A549 treated with AZD9567 at 1 μM for 4 hours (cell line): Measurements from ENCODE around the gene DUT. TPM values are rescaled to one million over a fixed set of nuclear protein-coding genes. Genes with fewer than 3 reads are reported as not detected.

Experiments
- total RNA-seq: library from RNA; stranded (reverse); fragments of 200-300 nt; extraction: Qiagen RNA extraction; gene quantifications from 5 replicates; pipeline ENCODE4 v1.2.3, GENCODE V29; 2022; ENCODE audit not compliant: insufficient read depth

Gene DUT
- 99.9 to 115 TPM (median 107 TPM) in 5 replicates for total RNA-seq

GRCh38 chr15:48330855-48331795 lies at the start of gene DUT:
Gene DUT (plus strand): TSS chr15:48331429. CDS start chr15:48331516, 87 bp downstream.

Other genes starting within 250 kb of the DUT start
- 0.07 TPM in 1 of 5 replicates, not detected in the others for gene SLC24A5, start 210.4 kb upstream of the DUT start, total RNA-seq
- 11.6 to 24.1 TPM (median 17.1 TPM) in 5 replicates for gene MYEF2, start 153.1 kb upstream of the DUT start, total RNA-seq
- 0.02 to 0.05 TPM (median 0.03 TPM) in 3 of 5 replicates, not detected in the others for gene CTXN2, start 139.8 kb upstream of the DUT start, total RNA-seq
- gene SLC12A1, start 125.1 kb upstream of the DUT start, total RNA-seq, result not detected in 5 replicates